Right lobe of liver (tissue), 6 donors: ENCODE data around the gene EIF1AD. TPM values are rescaled to one million over a fixed set of nuclear protein-coding genes. Genes with fewer than 3 reads are reported as not detected.

Source experiments
- ATAC-seq, 4 donors: fragments of 200-7000 bp; cut with Tn5 transposase; one replicate each; pipeline ENCODE4 v1.9.1; 2020; ENCODE audit warnings: mild to moderate bottlenecking in 4 of 4, moderate library complexity in 4 of 4
- DNase-seq, 3 donors: peaks; one replicate each; pipeline ENCODE4 v3.0.0-alpha.2; 2020
- H3K27ac ChIP-seq, 3 donors: fragments of 200-600 bp; one replicate each; pipeline ENCODE4 v1.8.0; 2022
- H3K27me3 ChIP-seq, 2 donors: fragments of 200-600 bp; one replicate each; pipeline ENCODE4 v1.8.0; 2022
- H3K36me3 ChIP-seq, 4 donors: fragments of 200-600 bp; sonication (generic) in 1 of 4; one replicate each; pipeline versions ENCODE4 v1.5.1 to v1.8.0; 2017 to 2022; ENCODE audit warnings: control low read depth in 1 of 4
- H3K4me1 ChIP-seq, 4 donors: fragments of 200-600 bp; sonication (generic) in 1 of 4; one replicate each; pipeline versions ENCODE4 v1.5.1 to v1.8.0; 2017 to 2022; ENCODE audit warnings: control low read depth in 1 of 4
- H3K4me3 ChIP-seq, 3 donors: fragments of 200-600 bp; one replicate each; pipeline ENCODE4 v1.8.0; 2022
- H3K9me3 ChIP-seq, 4 donors: fragments of 200-600 bp; sonication (generic) in 1 of 4; one replicate each; pipeline versions ENCODE4 v1.5.1 to v1.8.0; 2017 to 2022; ENCODE audit warnings: control low read depth in 1 of 4
- CTCF ChIP-seq, 4 donors: fragments of 200-600 bp in 3 of 4; fragments of 450-650 bp in 1 of 4; IDR thresholded peaks; one replicate each; pipeline versions ENCODE4 v1.5.1 to v1.8.0; 2016 to 2022; ENCODE audit warnings: antibody characterized with exemption in 4 of 4, mild to moderate bottlenecking in 2 of 4
- POLR2A ChIP-seq: fragments of 450-650 bp; IDR thresholded peaks from one replicate; pipeline ENCODE4 v1.6.1; 2017; ENCODE audit warnings: antibody characterized with exemption, mild to moderate bottlenecking
- WGBS: methylation state at CpG from one replicate; pipeline ENCODE4 v1.1.6; 2018; ENCODE audit warnings: low coverage, low lambda C conversion rate; ENCODE audit not compliant: insufficient coverage; ENCODE audit errors: missing lambda C conversion rate; 5-methylcytosine and 5-hydroxymethylcytosine counted together
- intact Hi-C, 2 donors: fragments of 100-400 bp; cut with DNase I; formaldehyde crosslinking; loops; one replicate each; pipeline versions ENCODE4 v1.11.2 to v1.14.1; 2022
- total RNA-seq, 6 experiments: library from RNA; depleted of rRNA in 2 of 6; stranded (reverse); fragments of >200 nt in 2 of 6; fragmentation: NEBNext Ultra II Directional in 3 of 6; extraction: Animal tissue kit (Norgen Biotek cat#: 25700) in 3 of 6; gene quantifications; one replicate each; pipeline versions ENCODE4 v1.1.0 to v1.2.4, GENCODE V29; 2016 to 2023
- donor health status: DM: no; HTN: yes; CAD: no.
- donor health status: DM: no; HTN: no; CAD: no.
- donor health status: DM: no; HTN: no; CAD: no.
- donor health status: DM: no; HTN: yes; CAD: no.
- donor health status: DM: no; HTN: yes; CAD: no.

Gene EIF1AD
- total RNA-seq, 6 experiments from 2014 or later: 11.5 to 22.1 (median 13.1) TPM

DNA sequence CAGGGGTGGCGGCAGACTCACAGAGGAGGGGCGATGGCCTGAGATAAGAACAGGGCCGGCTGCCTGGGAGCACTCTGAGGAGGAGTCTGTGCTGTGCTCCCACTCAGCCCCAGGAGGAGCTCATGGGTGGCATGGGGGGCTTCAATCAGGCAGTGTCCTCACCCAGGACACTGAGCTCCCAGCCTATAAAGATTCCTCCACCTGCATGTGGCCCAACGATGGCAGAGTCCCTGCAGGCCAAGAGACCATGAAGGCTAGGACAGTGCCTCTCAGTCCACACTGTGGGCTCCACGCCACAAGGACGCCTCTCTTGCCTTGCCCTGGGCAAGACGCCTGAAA, 11.8 kb upstream of the EIF1AD start:
- WGBS: no CpG with 5 or more reads among the region's 7 CpGs
- intact Hi-C loops: no loop called here

DNA sequence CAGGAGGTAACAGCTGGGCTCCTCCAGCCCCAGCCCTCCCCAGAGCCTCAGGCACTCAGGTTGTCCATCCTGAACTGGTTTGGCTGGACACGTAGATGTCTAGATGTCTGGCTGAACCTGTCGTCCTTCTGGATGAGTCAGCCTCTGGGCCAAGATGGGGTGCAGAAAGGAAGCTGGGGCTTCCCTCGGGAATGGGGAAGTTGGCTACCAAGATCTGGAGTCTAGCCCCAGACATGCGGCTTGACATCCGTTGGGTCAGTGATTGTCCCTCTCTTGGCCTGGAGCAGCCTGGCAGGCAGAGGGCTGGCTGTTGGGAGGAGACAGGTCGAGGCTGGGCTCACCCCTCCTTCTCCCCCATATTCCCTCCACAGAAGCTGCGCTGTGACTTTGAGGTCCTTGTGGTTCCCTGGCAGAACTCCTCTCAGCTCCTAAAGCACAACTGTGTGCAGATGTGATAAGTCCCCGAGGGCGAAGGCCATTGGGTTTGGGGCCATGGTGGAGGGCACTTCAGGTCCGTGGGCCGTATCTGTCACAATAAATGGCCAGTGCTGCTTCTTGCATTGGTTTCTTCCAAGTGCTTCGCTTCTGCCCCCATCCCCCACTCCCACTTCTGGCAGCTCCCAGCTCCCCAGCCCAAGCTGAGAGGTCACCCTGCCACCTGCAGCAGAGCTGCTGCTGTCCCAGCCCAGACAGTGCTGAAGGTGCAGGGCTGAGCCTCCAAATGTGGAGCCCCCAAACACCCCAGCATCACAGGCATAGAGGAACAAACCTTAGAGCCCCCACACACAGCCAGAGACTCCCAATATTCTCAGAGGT, 11.2 kb upstream of the EIF1AD start:
- Histone ChIP-seq H3K36me3 (no peaks in the 10 kb centered on the region), H3K4me1 (no peaks in the 10 kb centered on the region), H3K27me3 (peaks cover 0 to 11% of the 10 kb centered on the region in 2 donors), H3K27ac (no peak overlapping the region), H3K9me3 (no peaks in the 10 kb centered on the region), H3K4me3 (no peak overlapping the region)
- 22% methylated on average over 4 of the region's 12 CpGs for WGBS
- ATAC-seq (no peak), DNase-seq (no peak)
- TF ChIP-seq POLR2A (no peak), CTCF (IDR thresholded peaks at IDR 0.05) (no peak)
- intact Hi-C loops: no loop called here

More for the DNA sequence above, 11.8 kb upstream of the EIF1AD start:
- TF ChIP-seq POLR2A: no peak
- no peak for TF ChIP-seq CTCF (IDR thresholded peaks at IDR 0.05)
- Histone ChIP-seq H3K36me3 (no peaks in the 10 kb centered on the region), H3K27me3 (peaks cover 0 to 11% of the 10 kb centered on the region in 2 donors), H3K4me3 (no peak overlapping the region), H3K9me3 (no peaks in the 10 kb centered on the region), H3K27ac (no peak overlapping the region), H3K4me1 (no peaks in the 10 kb centered on the region)
- ATAC-seq: no peak
- no peak for DNase-seq

GRCh38 chr11:66012371-66012945, 10.5 kb upstream of the EIF1AD start:
- Histone ChIP-seq H3K4me1 (no peaks in the 10 kb centered on the region), H3K9me3 (no peaks in the 10 kb centered on the region), H3K36me3 (no peaks in the 10 kb centered on the region), H3K4me3 (no peak overlapping the region), H3K27ac (no peak overlapping the region), H3K27me3 (peaks cover 0 to 11% of the 10 kb centered on the region in 2 donors)
- DNase-seq (no peak), ATAC-seq (no peak)
- intact Hi-C loops: no loop called here
- no peak for TF ChIP-seq CTCF (IDR thresholded peaks at IDR 0.05)
- no peak for TF ChIP-seq POLR2A
- WGBS: 58% methylated on average over 8 of the region's 12 CpGs

DNA sequence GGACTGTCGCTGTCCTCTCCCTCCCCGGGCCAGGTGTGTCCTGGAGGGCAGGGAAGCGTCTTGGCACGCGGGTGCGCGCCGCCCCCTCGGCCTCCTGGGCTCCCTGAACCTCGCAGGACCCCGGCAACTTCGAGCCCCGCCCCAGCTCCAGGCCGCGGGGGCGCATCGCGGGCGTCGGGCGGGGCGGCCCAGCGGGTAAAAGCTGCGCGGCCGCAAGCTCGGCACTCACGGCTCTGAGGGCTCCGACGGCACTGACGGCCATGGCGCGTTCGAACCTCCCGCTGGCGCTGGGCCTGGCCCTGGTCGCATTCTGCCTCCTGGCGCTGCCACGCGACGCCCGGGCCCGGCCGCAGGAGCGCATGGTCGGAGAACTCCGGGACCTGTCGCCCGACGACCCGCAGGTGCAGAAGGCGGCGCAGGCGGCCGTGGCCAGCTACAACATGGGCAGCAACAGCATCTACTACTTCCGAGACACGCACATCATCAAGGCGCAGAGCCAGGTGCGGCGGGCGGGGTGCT, 9.9 kb upstream of the EIF1AD start, which contains the start of gene CST6:
Gene CST6 (plus strand): TSS at position 224 of the 519 bp plus-strand sequence. CDS start 37 bp downstream, at position 261.
- no peak for ATAC-seq
- no peak within 1 kb of the TSS for H3K4me3 ChIP-seq
- no peak for DNase-seq
- no peaks in the 10 kb centered on the region for H3K4me1 ChIP-seq
- H3K36me3 ChIP-seq: no peaks in the 10 kb centered on the region
- H3K27ac ChIP-seq: no peak within 1 kb of the TSS
- H3K27me3 ChIP-seq: peaks cover 0 to 11% of the 10 kb centered on the region in 2 donors
- no peaks in the 10 kb centered on the region for H3K9me3 ChIP-seq
- intact Hi-C loops: no loop called here
- 33% methylated on average over 12 of the region's 61 CpGs for WGBS
- TF ChIP-seq CTCF (IDR thresholded peaks at IDR 0.05) (no peak), POLR2A (no peak)
